Lower lobe of right lung (tissue), 2 donors: ENCODE data around the gene CKMT2. TPM values are rescaled to one million over a fixed set of nuclear protein-coding genes. Genes with fewer than 3 reads are reported as not detected.

Experiments used
- ATAC-seq, 2 donors: fragments of 200-7000 bp; cut with Tn5 transposase; one replicate each; pipeline ENCODE4 v1.9.1; 2020 to 2022; ENCODE audit warnings: mild to moderate bottlenecking in 2 of 2, moderate library complexity in 2 of 2
- DNase-seq: peaks from one replicate; pipeline ENCODE4 v3.0.0-alpha.2; 2020
- H3K27ac ChIP-seq: fragments of 200-600 bp; one replicate; pipeline ENCODE4 v1.8.0; 2022
- H3K27me3 ChIP-seq: fragments of 200-600 bp; one replicate; pipeline ENCODE4 v1.8.0; 2022; ENCODE audit warnings: low read depth
- H3K36me3 ChIP-seq: fragments of 200-600 bp; one replicate; pipeline ENCODE4 v1.8.0; 2022; ENCODE audit warnings: mild to moderate bottlenecking
- H3K4me1 ChIP-seq: fragments of 200-600 bp; one replicate; pipeline ENCODE4 v1.8.0; 2022
- H3K4me3 ChIP-seq: fragments of 200-600 bp; one replicate; pipeline ENCODE4 v1.8.0; 2022; ENCODE audit warnings: mild to moderate bottlenecking
- H3K9me3 ChIP-seq: fragments of 200-600 bp; one replicate; pipeline ENCODE4 v1.8.0; 2022
- intact Hi-C: fragments of 100-400 bp; cut with DNase I; formaldehyde crosslinking; loops from one replicate; pipeline ENCODE4 v1.11.0; 2022
- total RNA-seq: library from RNA; stranded (reverse); fragmentation: NEBNext Ultra II Directional; extraction: Animal tissue kit (Norgen Biotek cat#: 25700); gene quantifications from one replicate; pipeline ENCODE4 v1.2.1, GENCODE V29; 2021
- TF ChIP-seq, protein P1 (sequence below): fragments of 200-600 bp; IDR thresholded peaks from one replicate; pipeline ENCODE4 v1.8.0; 2022; ENCODE audit warnings: antibody characterized with exemption, mild to moderate bottlenecking
- donor health status: DM: no; HTN: yes; CAD: no; lungs with severe emphysema.

The CKMT2 gene
- total RNA-seq, 1 donor from 2014 or later, result 1.4 TPM

DNA sequence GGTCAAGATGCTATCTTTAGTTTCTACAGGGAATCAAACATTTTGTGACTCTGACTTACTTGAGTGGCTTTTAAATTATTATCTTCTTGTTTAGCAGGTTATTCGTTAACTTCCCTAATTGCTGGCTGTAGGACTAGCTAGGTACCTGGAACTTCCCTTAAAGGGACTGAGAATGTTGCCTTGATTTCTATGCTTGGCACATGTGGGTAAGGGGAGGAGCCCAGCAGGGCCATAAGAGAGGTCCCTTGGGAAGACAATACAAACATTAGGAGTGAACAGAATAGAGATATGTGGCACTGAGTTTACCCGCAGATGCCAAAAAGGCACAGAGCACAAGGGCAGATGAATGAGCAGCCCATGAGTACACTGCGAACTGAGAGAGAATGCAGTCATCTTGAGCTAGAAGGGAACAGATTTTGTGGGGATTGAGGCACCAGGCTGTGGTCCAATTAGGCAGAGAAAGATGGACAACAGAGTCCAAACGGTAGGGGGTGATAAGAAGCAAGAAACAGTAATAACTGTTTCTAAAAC lies 9.8 kb downstream of the CKMT2 start:
- TF ChIP-seq, protein P1, sequence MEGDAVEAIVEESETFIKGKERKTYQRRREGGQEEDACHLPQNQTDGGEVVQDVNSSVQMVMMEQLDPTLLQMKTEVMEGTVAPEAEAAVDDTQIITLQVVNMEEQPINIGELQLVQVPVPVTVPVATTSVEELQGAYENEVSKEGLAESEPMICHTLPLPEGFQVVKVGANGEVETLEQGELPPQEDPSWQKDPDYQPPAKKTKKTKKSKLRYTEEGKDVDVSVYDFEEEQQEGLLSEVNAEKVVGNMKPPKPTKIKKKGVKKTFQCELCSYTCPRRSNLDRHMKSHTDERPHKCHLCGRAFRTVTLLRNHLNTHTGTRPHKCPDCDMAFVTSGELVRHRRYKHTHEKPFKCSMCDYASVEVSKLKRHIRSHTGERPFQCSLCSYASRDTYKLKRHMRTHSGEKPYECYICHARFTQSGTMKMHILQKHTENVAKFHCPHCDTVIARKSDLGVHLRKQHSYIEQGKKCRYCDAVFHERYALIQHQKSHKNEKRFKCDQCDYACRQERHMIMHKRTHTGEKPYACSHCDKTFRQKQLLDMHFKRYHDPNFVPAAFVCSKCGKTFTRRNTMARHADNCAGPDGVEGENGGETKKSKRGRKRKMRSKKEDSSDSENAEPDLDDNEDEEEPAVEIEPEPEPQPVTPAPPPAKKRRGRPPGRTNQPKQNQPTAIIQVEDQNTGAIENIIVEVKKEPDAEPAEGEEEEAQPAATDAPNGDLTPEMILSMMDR, result no peak
- Histone ChIP-seq H3K9me3 (no peaks in the 10 kb centered on the region), H3K4me3 (no peak overlapping the region), H3K4me1 (no peaks in the 10 kb centered on the region), H3K27ac (no peak overlapping the region), H3K36me3 (no peaks in the 10 kb centered on the region), H3K27me3 (no peaks in the 10 kb centered on the region)
- intact Hi-C loops, result no loop called here
- ATAC-seq (no peak), DNase-seq (no peak)

DNA sequence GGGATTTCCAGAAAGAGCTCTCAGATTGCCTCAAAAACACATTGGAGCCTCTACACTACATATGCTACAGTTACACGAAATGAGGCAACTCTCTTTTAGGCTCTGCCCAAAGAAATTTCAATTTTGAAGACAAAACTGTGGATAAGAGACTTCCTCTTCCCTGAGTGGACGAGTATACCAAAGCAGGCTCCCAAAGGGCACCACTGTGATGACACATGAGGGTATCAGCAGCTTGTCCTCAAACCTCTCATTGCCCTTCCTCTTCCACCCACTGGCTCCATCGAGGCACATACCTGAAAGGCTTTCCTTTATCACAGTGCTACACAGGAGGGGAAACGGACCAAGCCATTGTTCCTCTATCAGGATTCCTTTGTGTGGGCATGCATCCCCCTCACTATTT lies 11.3 kb downstream of the CKMT2 start:
- Histone ChIP-seq H3K27me3 (no peaks in the 10 kb centered on the region), H3K27ac (no peak overlapping the region), H3K9me3 (no peaks in the 10 kb centered on the region), H3K4me3 (no peak overlapping the region), H3K4me1 (no peaks in the 10 kb centered on the region), H3K36me3 (no peaks in the 10 kb centered on the region)
- intact Hi-C loops, result no loop called here
- no peak for DNase-seq
- TF ChIP-seq, protein P1, result no peak
- no peak for ATAC-seq

DNA sequence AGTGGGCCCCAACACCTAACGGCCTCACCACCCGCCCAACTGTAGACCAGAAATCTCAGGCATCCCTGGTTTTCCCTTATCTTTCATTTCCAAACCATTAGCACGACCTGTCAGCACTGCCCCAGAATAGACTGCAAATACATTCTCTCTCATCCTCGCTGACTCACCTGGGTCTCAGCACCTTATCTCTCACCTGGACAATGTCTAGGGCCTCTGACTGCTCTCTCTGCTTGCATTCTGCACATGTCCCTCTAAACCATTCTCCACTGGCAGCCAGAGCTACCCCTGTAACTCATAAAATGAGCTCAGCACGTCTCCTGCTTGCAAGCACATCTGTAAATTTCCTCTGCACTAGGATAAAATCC lies 12.7 kb downstream of the CKMT2 start:
- Histone ChIP-seq H3K27ac (no peak overlapping the region), H3K4me1 (no peaks in the 10 kb centered on the region), H3K36me3 (no peaks in the 10 kb centered on the region), H3K9me3 (no peaks in the 10 kb centered on the region), H3K4me3 (no peak overlapping the region), H3K27me3 (no peaks in the 10 kb centered on the region)
- DNase-seq (no peak), ATAC-seq (no peak)
- intact Hi-C loops, result no loop called here
- TF ChIP-seq, protein P1, result no peak

DNA sequence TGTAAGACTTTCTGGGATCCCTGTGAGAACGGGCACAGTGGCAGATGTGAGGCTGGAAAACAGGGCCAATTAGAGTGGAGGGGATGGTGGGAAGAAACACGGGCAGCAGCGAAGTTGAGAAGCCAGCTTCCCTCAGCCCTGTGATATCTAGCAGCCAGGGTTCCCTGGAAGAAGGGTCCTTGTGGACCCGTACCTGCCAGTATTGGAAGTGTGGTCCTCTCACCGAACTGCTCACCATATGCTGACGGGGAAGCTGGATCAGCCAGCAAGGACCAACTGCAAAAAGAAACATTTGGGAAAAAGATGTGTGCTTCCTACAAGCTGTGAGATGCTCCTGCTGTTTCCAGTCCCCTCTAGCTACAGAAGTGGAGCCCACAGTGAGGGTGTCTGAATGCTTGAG lies 13.6 kb downstream of the CKMT2 start:
- H3K36me3 ChIP-seq, result no peaks in the 10 kb centered on the region
- H3K27ac ChIP-seq, result no peak overlapping the region
- no peak for ATAC-seq
- H3K27me3 ChIP-seq, result no peaks in the 10 kb centered on the region
- no peak for DNase-seq
- H3K4me1 ChIP-seq, result no peaks in the 10 kb centered on the region
- no peaks in the 10 kb centered on the region for H3K9me3 ChIP-seq
- no peak overlapping the region for H3K4me3 ChIP-seq
- intact Hi-C loops, result no loop called here
- TF ChIP-seq, protein P1, result no peak

DNA sequence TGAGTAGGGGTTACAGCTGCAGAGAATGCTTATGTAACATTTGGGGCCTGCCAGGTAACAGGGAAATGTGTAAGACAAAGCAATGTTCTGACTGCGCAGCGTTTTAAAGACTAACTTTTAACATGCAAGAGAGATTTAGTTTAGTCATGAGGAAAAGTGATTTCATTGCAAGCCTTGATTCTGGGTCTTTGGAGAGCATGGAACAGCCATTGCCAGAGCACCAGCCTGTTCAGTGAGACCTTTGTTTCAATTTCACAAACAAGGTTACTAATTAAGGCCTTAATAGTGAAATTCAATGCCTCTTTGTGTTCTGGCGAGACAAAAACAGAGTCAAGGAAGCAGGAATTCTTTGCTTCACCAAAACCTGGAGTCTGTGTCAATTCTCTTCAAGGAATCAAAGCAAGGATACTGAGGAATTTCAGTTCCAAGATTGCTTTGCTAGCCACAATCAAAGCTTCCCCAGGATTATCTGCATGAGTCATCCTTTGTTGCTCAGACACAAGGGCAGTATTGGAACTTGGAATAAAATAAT lies 14.4 kb downstream of the CKMT2 start:
- TF ChIP-seq, protein P1, result no peak
- Histone ChIP-seq H3K27ac (no peak overlapping the region), H3K36me3 (no peaks in the 10 kb centered on the region), H3K9me3 (no peaks in the 10 kb centered on the region), H3K4me1 (no peaks in the 10 kb centered on the region), H3K4me3 (no peak overlapping the region), H3K27me3 (no peaks in the 10 kb centered on the region)
- DNase-seq (no peak), ATAC-seq (no peak)
- intact Hi-C loops, result no loop called here
